ENCODE measurements around the gene CCL11.
"Not testable (repeated sequence)": the region's sequence is repeated elsewhere in the genome, so short reads cannot be mapped to it uniquely, and the experiment has no call there.

The CCL11 gene

GRCh38 chr17:34307110-34307509, 21.6 kb downstream of the CCL11 start:
- DNase-seq (ENCODE audit: low read depth) = no peak

GRCh38 chr17:34308371-34308770, 22.8 kb downstream of the CCL11 start:
- no peak for DNase-seq (ENCODE audit: low read depth)

GRCh38 chr17:34311291-34311690, 25.7 kb downstream of the CCL11 start:
- no peak for DNase-seq (ENCODE audit: low read depth)

- DNase-seq (ENCODE audit: low read depth) = no peak
Observed at GRCh38 chr17:34312080-34312479, 26.5 kb downstream of the CCL11 start.

GRCh38 chr17:34313164-34313563, 27.6 kb downstream of the CCL11 start:
- DNase-seq (ENCODE audit: low read depth) = no peak

GRCh38 chr17:34314279-34314678, 28.7 kb downstream of the CCL11 start:
- DNase-seq (ENCODE audit: low read depth) = no peak

GRCh38 chr17:34318474-34318873, 32.9 kb downstream of the CCL11 start:
- DNase-seq (ENCODE audit: low read depth) = no peak

- no peak for DNase-seq (ENCODE audit: low read depth)
Observed at GRCh38 chr17:34319039-34319483, 33.5 kb downstream of the CCL11 start, which contains the start of gene CCL8. Gene CCL8, plus strand, starts transcription at chr17:34319435. Its CDS starts 67 bp downstream, at chr17:34319502.

- DNase-seq (ENCODE audit: low read depth) = no peak
Observed at GRCh38 chr17:34321964-34322363, 36.4 kb downstream of the CCL11 start.

GRCh38 chr17:34327580-34327979, 42.0 kb downstream of the CCL11 start:
- DNase-seq (ENCODE audit: low read depth) = not testable (repeated sequence)

GRCh38 chr17:34337701-34338100, 52.2 kb downstream of the CCL11 start:
- no peak for DNase-seq (ENCODE audit: low read depth)
